ENCODE data around the gene ARFGEF3. TPM values are rescaled to one million over a fixed set of nuclear protein-coding genes. Genes with fewer than 3 reads are reported as not detected.

ARFGEF3 gene
- total RNA-seq, 2 donors from 2014 or later, result 0.03 TPM; not detected in 1

DNA sequence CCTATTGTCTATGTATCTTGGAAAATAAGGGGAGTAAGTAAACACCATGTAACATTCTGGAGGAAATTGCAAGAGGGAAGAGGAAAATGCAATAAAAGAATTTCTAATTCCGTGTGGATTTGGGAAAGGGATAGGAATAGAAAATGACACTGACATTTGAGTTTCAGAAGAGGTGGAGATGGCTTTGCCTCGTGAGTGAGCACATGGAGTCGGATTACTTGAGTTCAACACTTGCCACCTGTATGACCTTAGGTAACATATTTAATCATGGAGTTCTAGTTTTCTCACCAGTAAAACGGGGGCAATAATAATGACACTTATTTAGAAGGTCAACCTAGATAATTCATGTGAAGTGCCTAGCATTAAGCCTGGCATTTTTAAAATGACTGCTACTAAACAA is 67.3 kb downstream of the ARFGEF3 start:
- H3K9me3 ChIP-seq (ENCODE audit: control insufficient read depth, low read length, poor library complexity, severe bottlenecking), result no peaks in the 10 kb centered on the region
- H3K27ac Mint-ChIP-seq, result no peak overlapping the region
- H3K4me1 Mint-ChIP-seq, result peaks cover 6% of the 10 kb centered on the region
- H3K36me3 Mint-ChIP-seq (ENCODE audit: low read depth), result peaks cover 10% of the 10 kb centered on the region
- DNase-seq (no peak), ATAC-seq (no peak)
- no peak overlapping the region for H3K4me3 Mint-ChIP-seq
- peaks cover 72% of the 10 kb centered on the region for H3K27me3 Mint-ChIP-seq

- Mint-ChIP-seq H3K4me1 (peaks cover 6% of the 10 kb centered on the region), H3K27me3 (peaks cover 71% of the 10 kb centered on the region), H3K27ac (no peak overlapping the region), H3K4me3 (no peak overlapping the region), H3K36me3 (ENCODE audit: low read depth) (peaks cover 10% of the 10 kb centered on the region)
- H3K9me3 ChIP-seq (ENCODE audit: control insufficient read depth, low read length, poor library complexity, severe bottlenecking), result no peaks in the 10 kb centered on the region
- ATAC-seq (no peak), DNase-seq (no peak)
Observed at GRCh38 chr6:138229663-138230179, 68.0 kb downstream of the ARFGEF3 start.

DNA sequence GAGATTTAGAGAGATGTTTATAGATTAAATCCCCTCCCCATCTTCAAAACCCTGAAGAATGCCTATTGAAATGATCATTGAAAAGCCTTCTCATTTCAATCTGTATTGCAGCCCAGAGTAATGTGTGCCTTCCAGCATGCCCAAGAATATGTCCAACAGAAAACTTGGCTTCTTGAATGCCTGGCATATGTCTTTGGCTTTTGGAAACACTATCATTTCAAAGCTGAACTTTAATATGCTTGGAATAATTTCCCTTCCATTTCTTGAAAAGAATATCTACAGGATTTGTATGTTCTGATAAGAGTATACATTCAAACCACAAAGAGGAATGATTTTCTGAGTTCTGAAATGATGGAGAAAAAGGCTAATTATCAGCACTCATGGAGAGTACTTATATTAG is 68.5 kb downstream of the ARFGEF3 start:
- H3K27ac Mint-ChIP-seq, result peak overlapping the region; percentile 43
- H3K4me3 Mint-ChIP-seq, result no peak overlapping the region
- ATAC-seq (no peak), DNase-seq (no peak)
- H3K36me3 Mint-ChIP-seq (ENCODE audit: low read depth), result peaks cover 10% of the 10 kb centered on the region
- H3K4me1 Mint-ChIP-seq, result peaks cover 4% of the 10 kb centered on the region
- H3K9me3 ChIP-seq (ENCODE audit: control insufficient read depth, low read length, poor library complexity, severe bottlenecking), result no peaks in the 10 kb centered on the region
- H3K27me3 Mint-ChIP-seq, result peaks cover 72% of the 10 kb centered on the region

- ATAC-seq (no peak), DNase-seq (no peak)
- no peaks in the 10 kb centered on the region for H3K9me3 ChIP-seq (ENCODE audit: control insufficient read depth, low read length, poor library complexity, severe bottlenecking)
- Mint-ChIP-seq H3K4me3 (no peak overlapping the region), H3K36me3 (ENCODE audit: low read depth) (peaks cover 10% of the 10 kb centered on the region), H3K27ac (peak overlapping the region; percentile 43), H3K4me1 (peaks cover 3% of the 10 kb centered on the region), H3K27me3 (peaks cover 71% of the 10 kb centered on the region)
Observed at GRCh38 chr6:138230759-138231380, 69.1 kb downstream of the ARFGEF3 start.

- peaks cover 67% of the 10 kb centered on the region for H3K27me3 Mint-ChIP-seq
Observed at GRCh38 chr6:138231381-138231886, 69.7 kb downstream of the ARFGEF3 start.

GRCh38 chr6:138234363-138234762 is 72.6 kb downstream of the ARFGEF3 start:
- DNase-seq (no peak), ATAC-seq (no peak)
- Mint-ChIP-seq H3K27ac (no peak overlapping the region), H3K36me3 (ENCODE audit: low read depth) (peaks cover 4% of the 10 kb centered on the region), H3K27me3 (peaks cover 52% of the 10 kb centered on the region), H3K4me1 (no peaks in the 10 kb centered on the region), H3K4me3 (no peak overlapping the region)
- no peaks in the 10 kb centered on the region for H3K9me3 ChIP-seq (ENCODE audit: control insufficient read depth, low read length, poor library complexity, severe bottlenecking)

More at GRCh38 chr6:138231381-138231886, 69.7 kb downstream of the ARFGEF3 start:
- DNase-seq (no peak), ATAC-seq (no peak)
- peaks cover 10% of the 10 kb centered on the region for H3K36me3 Mint-ChIP-seq (ENCODE audit: low read depth)
- peaks cover 3% of the 10 kb centered on the region for H3K4me1 Mint-ChIP-seq
- H3K27ac Mint-ChIP-seq, result no peak overlapping the region
- no peaks in the 10 kb centered on the region for H3K9me3 ChIP-seq (ENCODE audit: control insufficient read depth, low read length, poor library complexity, severe bottlenecking)
- H3K4me3 Mint-ChIP-seq, result no peak overlapping the region

DNA sequence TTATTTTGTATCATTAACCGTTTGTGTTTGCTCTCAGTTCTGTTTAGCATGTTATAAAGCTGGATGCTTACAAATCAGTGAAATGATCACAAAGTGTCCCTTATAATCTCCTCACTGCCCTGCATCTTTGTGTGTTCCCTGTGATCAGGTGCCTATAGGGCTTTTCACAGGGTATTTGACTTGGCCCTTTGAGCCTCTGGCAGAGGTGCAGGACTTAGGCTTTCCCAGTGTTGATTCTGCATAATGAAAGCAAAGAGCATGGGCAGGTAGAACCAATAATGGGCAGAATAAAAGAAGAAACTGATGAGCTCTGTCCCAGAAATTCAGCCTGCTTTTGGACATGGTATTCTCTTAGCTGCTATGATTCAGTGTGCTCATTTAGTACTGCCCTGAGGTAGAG is 73.5 kb downstream of the ARFGEF3 start:
- Mint-ChIP-seq H3K4me1 (no peaks in the 10 kb centered on the region), H3K4me3 (no peak overlapping the region), H3K27me3 (peaks cover 44% of the 10 kb centered on the region), H3K27ac (no peak overlapping the region), H3K36me3 (ENCODE audit: low read depth) (peaks cover 4% of the 10 kb centered on the region)
- no peaks in the 10 kb centered on the region for H3K9me3 ChIP-seq (ENCODE audit: control insufficient read depth, low read length, poor library complexity, severe bottlenecking)
- ATAC-seq, result no peak
- no peak for DNase-seq

GRCh38 chr6:138235693-138236092 is 74.0 kb downstream of the ARFGEF3 start:
- H3K27me3 Mint-ChIP-seq, result peaks cover 44% of the 10 kb centered on the region
- no peaks in the 10 kb centered on the region for H3K9me3 ChIP-seq (ENCODE audit: control insufficient read depth, low read length, poor library complexity, severe bottlenecking)
- no peak for DNase-seq
- no peak for ATAC-seq
- H3K4me3 Mint-ChIP-seq, result no peak overlapping the region
- no peaks in the 10 kb centered on the region for H3K4me1 Mint-ChIP-seq
- H3K27ac Mint-ChIP-seq, result no peak overlapping the region
- H3K36me3 Mint-ChIP-seq (ENCODE audit: low read depth), result peaks cover 4% of the 10 kb centered on the region

- Mint-ChIP-seq H3K4me3 (no peak overlapping the region), H3K36me3 (ENCODE audit: low read depth) (peaks cover 2% of the 10 kb centered on the region), H3K4me1 (no peaks in the 10 kb centered on the region), H3K27me3 (peaks cover 55% of the 10 kb centered on the region), H3K27ac (no peak overlapping the region)
- DNase-seq, result no peak
- no peaks in the 10 kb centered on the region for H3K9me3 ChIP-seq (ENCODE audit: control insufficient read depth, low read length, poor library complexity, severe bottlenecking)
- no peak for ATAC-seq
Observed at GRCh38 chr6:138237463-138237862, 75.7 kb downstream of the ARFGEF3 start.

DNA sequence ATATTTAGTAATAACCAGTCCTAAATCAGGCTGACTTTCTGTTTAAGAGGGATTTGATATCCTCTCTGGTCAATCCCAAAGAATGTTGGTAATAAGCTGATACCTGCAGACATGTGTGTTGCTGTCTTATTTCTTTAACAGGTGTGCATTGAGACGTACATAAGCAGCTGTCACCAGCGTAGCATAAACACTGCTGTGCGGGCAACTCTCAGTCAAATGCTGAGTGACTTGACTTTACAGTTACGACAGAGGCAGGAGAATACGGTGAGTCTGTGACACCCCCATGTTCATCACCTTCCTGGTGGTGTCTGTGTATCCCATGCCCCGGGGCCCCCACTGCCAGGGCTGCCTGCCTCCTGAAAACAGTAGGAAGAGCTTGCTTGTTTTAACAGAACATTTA is 76.6 kb downstream of the ARFGEF3 start:
- peaks cover 55% of the 10 kb centered on the region for H3K27me3 Mint-ChIP-seq
- H3K36me3 Mint-ChIP-seq (ENCODE audit: low read depth), result no peaks in the 10 kb centered on the region
- no peak for ATAC-seq
- H3K9me3 ChIP-seq (ENCODE audit: control insufficient read depth, low read length, poor library complexity, severe bottlenecking), result no peaks in the 10 kb centered on the region
- no peak overlapping the region for H3K27ac Mint-ChIP-seq
- H3K4me1 Mint-ChIP-seq, result no peaks in the 10 kb centered on the region
- no peak for DNase-seq
- no peak overlapping the region for H3K4me3 Mint-ChIP-seq

- no peaks in the 10 kb centered on the region for H3K36me3 Mint-ChIP-seq (ENCODE audit: low read depth)
- H3K4me1 Mint-ChIP-seq, result no peaks in the 10 kb centered on the region
- no peak for ATAC-seq
- peaks cover 53% of the 10 kb centered on the region for H3K27me3 Mint-ChIP-seq
- no peak overlapping the region for H3K4me3 Mint-ChIP-seq
- no peak for DNase-seq
- H3K27ac Mint-ChIP-seq, result no peak overlapping the region
- no peaks in the 10 kb centered on the region for H3K9me3 ChIP-seq (ENCODE audit: control insufficient read depth, low read length, poor library complexity, severe bottlenecking)
Observed at GRCh38 chr6:138239774-138240173, 78.0 kb downstream of the ARFGEF3 start.

DNA sequence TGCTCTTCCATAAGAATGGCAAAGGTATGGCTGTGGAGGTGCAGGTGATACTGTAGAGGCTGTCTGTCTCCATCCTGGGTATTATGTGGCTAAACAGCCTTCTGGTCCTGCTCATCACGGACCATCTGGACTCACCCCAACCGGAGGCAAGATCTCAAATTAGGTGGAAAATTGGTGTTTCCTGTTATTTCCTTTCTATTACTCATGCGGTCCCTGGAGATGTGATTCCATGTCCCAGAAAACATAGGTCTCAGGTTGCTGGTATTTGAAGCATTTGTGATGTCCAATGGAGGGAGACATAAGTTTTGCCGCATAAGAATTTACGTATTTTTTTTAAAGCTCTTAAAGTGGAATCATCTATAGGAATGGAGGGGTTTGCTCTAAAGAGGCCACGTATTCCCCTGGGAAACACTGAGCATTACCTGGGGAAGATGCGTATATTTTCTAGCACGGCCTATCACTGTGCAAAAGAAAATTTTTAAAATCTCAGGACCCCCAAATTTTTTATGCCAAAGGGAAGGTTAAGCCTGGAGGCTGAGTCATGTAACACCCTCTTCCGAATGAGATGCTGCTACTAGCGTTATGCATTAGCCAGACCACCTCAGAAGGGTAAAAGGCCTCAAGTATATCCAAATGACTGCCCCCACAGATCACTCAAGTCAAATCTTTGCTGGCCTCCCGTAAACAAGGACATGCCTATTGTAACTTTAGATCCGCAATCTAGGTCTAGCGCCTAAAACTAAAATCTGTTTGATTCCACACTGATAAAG is 78.9 kb downstream of the ARFGEF3 start:
- Mint-ChIP-seq H3K27me3 (peaks cover 47% of the 10 kb centered on the region), H3K27ac (no peak overlapping the region), H3K4me3 (no peak overlapping the region), H3K4me1 (no peaks in the 10 kb centered on the region), H3K36me3 (ENCODE audit: low read depth) (no peaks in the 10 kb centered on the region)
- DNase-seq (no peak), ATAC-seq (no peak)
- no peaks in the 10 kb centered on the region for H3K9me3 ChIP-seq (ENCODE audit: control insufficient read depth, low read length, poor library complexity, severe bottlenecking)

DNA sequence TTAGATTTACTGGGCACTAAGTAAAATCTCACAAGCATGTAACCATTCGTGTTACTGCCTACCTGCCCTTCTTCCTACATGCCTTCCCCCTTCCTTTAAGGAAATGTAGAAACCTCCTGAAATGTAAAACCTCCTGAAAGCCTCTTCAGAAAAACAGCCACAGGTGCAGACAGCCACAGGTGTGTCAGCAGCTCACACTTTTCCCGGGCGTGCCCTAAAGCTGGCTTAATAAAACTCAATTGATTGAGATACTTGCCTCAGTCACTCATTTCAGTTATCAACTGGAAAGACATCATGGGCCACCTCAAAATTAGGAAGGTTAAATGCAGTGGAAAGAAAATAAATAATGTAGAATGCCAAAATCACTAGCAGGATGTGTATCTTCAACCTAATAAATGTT is 79.6 kb downstream of the ARFGEF3 start:
- Mint-ChIP-seq H3K27me3 (peaks cover 54% of the 10 kb centered on the region), H3K4me3 (no peak overlapping the region), H3K36me3 (ENCODE audit: low read depth) (no peaks in the 10 kb centered on the region), H3K4me1 (no peaks in the 10 kb centered on the region), H3K27ac (no peak overlapping the region)
- DNase-seq (no peak), ATAC-seq (no peak)
- no peaks in the 10 kb centered on the region for H3K9me3 ChIP-seq (ENCODE audit: control insufficient read depth, low read length, poor library complexity, severe bottlenecking)
